K562 (cell line): ENCODE results near the gene UBXN11. TPM values are rescaled to one million over a fixed set of nuclear protein-coding genes. Genes with fewer than 3 reads are reported as not detected.

Experiments used
- ATAC-seq: fragments of 200-7000 bp; cut with Tn5 transposase; 3 replicates; pipeline ENCODE4 v1.9.1; 2020; ENCODE audit warnings: moderate library complexity
- BruUV-seq: library from RNA; stranded (reverse); fragments of 400-500 nt; replicated peaks from 2 replicates; lab custom pipeline; 2021; lab: Mats Ljungman, UMichigan
- CTCF ChIA-PET: fragments of 300-600 bp; formaldehyde crosslinking; extraction: SDS; loops from one replicate; lab custom pipeline; 2021; ENCODE audit warnings: low intra/inter-chr PET ratio; lab: Yijun Ruan, JAX
- POLR2A ChIA-PET: fragments of 300-600, 350-650 bp; sonication (Branson Sonifier 250); formaldehyde crosslinking; extraction: SDS; loops from one replicate; lab custom pipeline; 2021; ENCODE audit warnings: antibody characterized with exemption, inconsistent platforms; lab: Yijun Ruan, JAX
- DNase-seq, 4 experiments: peaks; one replicate each; pipeline versions ENCODE4 v3.0.0 to v3.0.0-alpha.2; 2011 to 2018; ENCODE audit warnings: low spot score in 3 of 4, mixed read lengths in 3 of 4; ENCODE audit errors: extremely low read depth in 1 of 4
- FAIRE-seq: peaks from 2 replicates; lab custom pipeline; 2011; peaks lifted over from hg19 to GRCh38; lab: Jason Lieb, UNC
- H2AFZ ChIP-seq: 2 replicates; pipeline ENCODE4 v1.6.0; 2011; ENCODE audit warnings: low read depth, low read length, control low read depth, inconsistent platforms
- H3K27ac ChIP-seq: fragments of 200-600 bp; 3 replicates; pipeline ENCODE4 v1.8.0; 2011; ENCODE audit warnings: low read depth, mild to moderate bottlenecking, control low read depth, inconsistent platforms, low read length, moderate library complexity, mixed read lengths; ENCODE audit errors: extremely low read depth
- H3K27me3 ChIP-seq, 2 experiments: fragments of 300-600 bp in 1 of 2; 2 replicates in 1 of 2; 3 replicates in 1 of 2; pipeline versions ENCODE4 v1.6.0 to v1.8.0; 2011; ENCODE audit warnings: inconsistent platforms in 2 of 2, low read length in 2 of 2, mild to moderate bottlenecking in 1 of 2, mixed read lengths in 1 of 2, moderate library complexity in 1 of 2; ENCODE audit not compliant: control insufficient read depth in 2 of 2, insufficient read depth in 2 of 2
- H3K36me3 ChIP-seq: fragments of 300-600 bp; 3 replicates; pipeline ENCODE4 v1.8.0; 2011; ENCODE audit warnings: mild to moderate bottlenecking, low read length, inconsistent platforms; ENCODE audit not compliant: control insufficient read depth, insufficient read depth
- H3K4me1 ChIP-seq, 2 experiments: fragments of 200-600 bp in 1 of 2; replicated peaks in 1 of 2; 2 replicates in 1 of 2; 3 replicates in 1 of 2; pipeline versions ENCODE4 v1.5.1 to v1.8.0; 2011; ENCODE audit warnings: inconsistent platforms in 2 of 2, low read length in 2 of 2, mild to moderate bottlenecking in 1 of 2, mixed read lengths in 1 of 2, moderate library complexity in 1 of 2; ENCODE audit not compliant: control insufficient read depth in 2 of 2, insufficient read depth in 2 of 2
- H3K4me2 ChIP-seq: 2 replicates; pipeline ENCODE4 v1.6.1; 2011; ENCODE audit warnings: low read length, control low read depth, inconsistent platforms, mixed read lengths; ENCODE audit not compliant: insufficient read depth
- H3K4me3 ChIP-seq: fragments of 200-600 bp; sonication (generic), shearing (Covaris generic); 2 replicates; pipeline ENCODE4 v1.5.1; 2016; ENCODE audit warnings: control low read depth, inconsistent platforms
- H3K79me2 ChIP-seq: fragments of 200-600 bp; 3 replicates; pipeline ENCODE4 v1.8.0; 2011; ENCODE audit warnings: low read length, inconsistent platforms; ENCODE audit not compliant: control insufficient read depth, insufficient read depth
- H3K9ac ChIP-seq, 2 experiments: 2 replicates each; pipeline versions ENCODE4 v1.6.0 to v1.6.1; 2011; ENCODE audit warnings: low read depth in 2 of 2, low read length in 2 of 2, control low read depth in 1 of 2, inconsistent platforms in 1 of 2, mild to moderate bottlenecking in 1 of 2, mixed read lengths in 1 of 2; ENCODE audit not compliant: insufficient read depth in 1 of 2
- H3K9me1 ChIP-seq: one replicate; pipeline ENCODE4 v1.6.0; 2011; ENCODE audit warnings: inconsistent platforms, mild to moderate bottlenecking, low read length, moderate library complexity; ENCODE audit not compliant: control insufficient read depth, insufficient read depth
- H3K9me3 ChIP-seq: replicated peaks from 2 replicates; pipeline ENCODE4 v1.5.1; 2011; ENCODE audit warnings: low read depth, low read length, inconsistent platforms; ENCODE audit not compliant: control insufficient read depth, insufficient read depth
- H4K20me1 ChIP-seq: replicated peaks from 2 replicates; pipeline ENCODE4 v1.6.1; 2011; ENCODE audit warnings: low read length, inconsistent platforms, mixed read lengths; ENCODE audit not compliant: control insufficient read depth, insufficient read depth
- BACH1 ChIP-seq: fragments of 200-800 bp; sonication (Bioruptor generic); IDR thresholded peaks from 2 replicates; pipeline ENCODE4 v1.6.1; 2016; ENCODE audit warnings: missing genetic modification characterization, missing compliant biosample characterization
- CBX8 ChIP-seq: fragments of 200-600 bp; sonication (generic); IDR thresholded peaks from 2 replicates; pipeline ENCODE4 v1.6.1; 2012; ENCODE audit warnings: borderline replicate concordance, mixed run types, low read depth, mild to moderate bottlenecking, moderate library complexity, mixed read lengths, low read length, control low read depth, inconsistent platforms; ENCODE audit not compliant: poor library complexity, severe bottlenecking; ENCODE audit errors: extremely low read depth
- CHD4 ChIP-seq: fragments of 200-600 bp; sonication (generic); IDR thresholded peaks from 3 replicates; pipeline ENCODE4 v1.6.1; 2012; ENCODE audit warnings: low read depth, mild to moderate bottlenecking, mixed read lengths, low read length, inconsistent platforms; ENCODE audit not compliant: insufficient read depth, insufficient replicate concordance, poor library complexity, severe bottlenecking
- CXXC5 ChIP-seq: fragments of 250-450 bp; sonication (Bioruptor Pico); IDR thresholded peaks from 2 replicates; pipeline ENCODE4 v1.8.0; 2022; ENCODE audit warnings: inconsistent platforms, mild to moderate bottlenecking, moderate library complexity
- GMEB1 ChIP-seq: fragments of 250-450 bp; sonication (Bioruptor Pico); IDR thresholded peaks from 2 replicates; pipeline ENCODE4 v1.4.0; 2020; ENCODE audit warnings: mild to moderate bottlenecking
- GTF2A2 ChIP-seq: IDR thresholded peaks from 2 replicates; pipeline ENCODE4 v1.6.1; 2016; ENCODE audit warnings: mild to moderate bottlenecking, missing genetic modification characterization, missing compliant biosample characterization
- HDAC1 ChIP-seq, 2 experiments: fragments of 450-650 bp; IDR thresholded peaks; 2 replicates each; pipeline ENCODE4 v1.6.1; 2016 to 2017; ENCODE audit warnings: inconsistent platforms in 1 of 2, mild to moderate bottlenecking in 1 of 2, moderate library complexity in 1 of 2
- IFI16 ChIP-seq: fragments of 250-450 bp; sonication (Bioruptor Pico); IDR thresholded peaks from 2 replicates; pipeline ENCODE4 v2.1.2; 2022; ENCODE audit warnings: mild to moderate bottlenecking, inconsistent platforms
- MLX ChIP-seq, 2 experiments: fragments of 450-650 bp in 1 of 2; sonication (generic) in 1 of 2; formaldehyde crosslinking; conservative IDR thresholded peaks; 2 replicates each; pipeline versions ENCODE4 v1.4.0 to v1.8.1; 2020 to 2022; ENCODE audit warnings: mild to moderate bottlenecking in 1 of 2, missing genetic modification reagents in 1 of 2
- NFXL1 ChIP-seq: fragments of 450-650 bp; formaldehyde crosslinking; IDR thresholded peaks from 2 replicates; pipeline ENCODE4 v1.4.0; 2021; ENCODE audit warnings: mild to moderate bottlenecking
- RBM14 ChIP-seq: fragments of 200-400 bp; formaldehyde crosslinking; IDR thresholded peaks from 2 replicates; pipeline ENCODE4 v1.6.1; 2018; ENCODE audit warnings: low read depth, mild to moderate bottlenecking, low read length, moderate library complexity, borderline replicate concordance; ENCODE audit not compliant: insufficient read depth
- RBM25 ChIP-seq: fragments of 200-400 bp; formaldehyde crosslinking; IDR thresholded peaks from 2 replicates; pipeline ENCODE4 v1.6.1; 2018; ENCODE audit warnings: low read length, low read depth, moderate library complexity; ENCODE audit not compliant: severe bottlenecking
- SETDB1 ChIP-seq: IDR thresholded peaks from one replicate; pipeline ENCODE4 v1.6.1; 2012; ENCODE audit warnings: low read length, control low read depth, inconsistent platforms
- TARDBP ChIP-seq: fragments of 450-650 bp; IDR thresholded peaks from 2 replicates; pipeline ENCODE4 v1.6.1; 2016
- ZFPM2 ChIP-seq: fragments of 250-450 bp; sonication (Bioruptor Pico); IDR thresholded peaks from 2 replicates; pipeline ENCODE4 v1.5.1; 2022; ENCODE audit warnings: mild to moderate bottlenecking
- ZNF408 ChIP-seq: fragments of 250-450 bp; sonication (Bioruptor Pico); IDR thresholded peaks from 2 replicates; pipeline ENCODE4 v1.4.0; 2020; ENCODE audit warnings: low read depth, mild to moderate bottlenecking, moderate library complexity
- ZNF780A ChIP-seq: fragments of 250-450 bp; sonication (Bioruptor Pico); IDR thresholded peaks from 2 replicates; pipeline ENCODE4 v1.5.0; 2021; ENCODE audit warnings: mild to moderate bottlenecking
- WGBS: fragments of 100-300 bp; shearing (Covaris generic); methylation state at CpG from one replicate; pipeline ENCODE4 v1.1.6; 2016; ENCODE audit warnings: low coverage, mixed read lengths; ENCODE audit not compliant: insufficient coverage; ENCODE audit errors: missing lambda C conversion rate; 5-methylcytosine and 5-hydroxymethylcytosine counted together
- in situ Hi-C: fragments of 300-500 bp; cut with MboI; formaldehyde crosslinking; loops from 4 replicates; pipeline ENCODE4 v1.15.0; 2018; ENCODE audit warnings: inconsistent platforms, mixed read lengths
- intact Hi-C: fragments of 100-400 bp; cut with micrococcal nuclease; formaldehyde crosslinking; loops from 2 replicates; pipeline ENCODE4 v1.14.2; 2022
- polyA plus RNA-seq, 8 experiments: library from polyadenylated mRNA; depleted of rRNA in 4 of 8; stranded (reverse) in 5 of 8; unstranded in 3 of 8; fragments of >200 nt; fragmentation: Nextera tagmentation in 2 of 8; fragmentation: Illumina TruSeq in 1 of 8; extraction: Ambion mirVana in 2 of 8; extraction: Trizol in 1 of 8; gene quantifications; 2 replicates each; pipeline versions ENCODE4 v1.2.1 to v1.2.3, GENCODE V29; 2011 to 2014; ENCODE audit warnings: inconsistent platforms in 1 of 8, missing spikeins in 1 of 8
- total RNA-seq, 7 experiments: library from RNA; depleted of rRNA in 6 of 7; stranded (reverse); fragments of >200 nt in 6 of 7; fragmentation: Illumina TruSeq in 2 of 7; extraction: Trizol in 2 of 7; gene quantifications; 2 replicates each; pipeline versions ENCODE4 v1.2.1 to v1.2.3, GENCODE V29; 2011 to 2021; ENCODE audit warnings: low replicate concordance in 1 of 7

The UBXN11 gene
- total and polyA plus RNA-seq, 9 of the 15 experiments (the other 6 are each of a cell fraction or from before 2014, with no cell fraction given) = 0.48 to 34.3 (median 11.3) TPM

GRCh38 chr1:26315874-26316850 is 9.7 kb upstream of the UBXN11 start:
- CTCF ChIA-PET = interaction anchor here (0.7 kb wide), 1 partner anchor 38 kb away, joined by 6 read pairs; no protein-coding TSS in a partner anchor
- WGBS = 67% methylated on average over 5 of the region's 8 CpGs
- Histone ChIP-seq H4K20me1 (no peaks in the 10 kb centered on the region), H3K36me3 (peaks cover 4% of the 10 kb centered on the region; the same call in 1 of the 3 replicates), H3K4me3 (no peak overlapping the region), H3K27me3 (no peaks in the 10 kb centered on the region), H3K79me2 (peaks cover 2% of the 10 kb centered on the region; the same call in 1 of the 3 replicates), H3K27ac (peak overlapping the region; percentile 49), H3K9me3 (no peaks in the 10 kb centered on the region), H3K4me1 (peaks cover 47 to 56% of the 10 kb centered on the region in 2 experiments), H2AFZ (0 out of 2 replicates have a peak overlapping the region, but pooled peaks have one; percentile 2), H3K9ac (peak overlapping the region; percentile 8 to 77; a peak in 1 of 4 replicates), H3K9me1 (no peaks in the 10 kb centered on the region), H3K4me2 (no peak overlapping the region)
- in situ Hi-C loops (no loop called here), intact Hi-C loops (no loop called here)
- no peak for FAIRE-seq
- POLR2A ChIA-PET = interaction anchor here (0.7 to 1.6 kb wide), 5 partner anchors 9 to 19 kb away, joined by 3 to 7 read pairs (median 3); no protein-coding TSS in a partner anchor
- no TSS peak for BruUV-seq
- ATAC-seq = no peak
- peak in 2 of 4 experiments; percentile 34 to 46 for DNase-seq
- TF ChIP-seq NFXL1 = no peak
- TF ChIP-seq RBM14 = no peak
- TF ChIP-seq BACH1 (tag) = no peak
- TF ChIP-seq MLX (CRISPR knock-in tag; conservative IDR thresholded peaks at IDR 0.05) = no peak
- no peak for TF ChIP-seq TARDBP
- TF ChIP-seq ZFPM2 (CRISPR knock-in tag) = no peak
- TF ChIP-seq HDAC1 (IDR thresholded peaks at IDR 0.05) = no peak
- TF ChIP-seq RBM25 = peak; percentile 61
- TF ChIP-seq GTF2A2 (tag) = no peak
- peak; percentile 24; the same call in 1 of the 2 replicates for TF ChIP-seq CXXC5 (CRISPR knock-in tag)
- no peak for TF ChIP-seq ZNF408
- no peak for TF ChIP-seq ZNF780A (CRISPR knock-in tag)
- TF ChIP-seq SETDB1 = no peak
- TF ChIP-seq IFI16 = no peak
- TF ChIP-seq CBX8 = no peak
- TF ChIP-seq GMEB1 = no peak
- peak; percentile 63 for TF ChIP-seq CHD4
